ENCODE results near the gene DHRS4.
A peak's percentile ranks its signal among the peaks of the same experiment; 100 is the strongest.

Gene DHRS4

DNA sequence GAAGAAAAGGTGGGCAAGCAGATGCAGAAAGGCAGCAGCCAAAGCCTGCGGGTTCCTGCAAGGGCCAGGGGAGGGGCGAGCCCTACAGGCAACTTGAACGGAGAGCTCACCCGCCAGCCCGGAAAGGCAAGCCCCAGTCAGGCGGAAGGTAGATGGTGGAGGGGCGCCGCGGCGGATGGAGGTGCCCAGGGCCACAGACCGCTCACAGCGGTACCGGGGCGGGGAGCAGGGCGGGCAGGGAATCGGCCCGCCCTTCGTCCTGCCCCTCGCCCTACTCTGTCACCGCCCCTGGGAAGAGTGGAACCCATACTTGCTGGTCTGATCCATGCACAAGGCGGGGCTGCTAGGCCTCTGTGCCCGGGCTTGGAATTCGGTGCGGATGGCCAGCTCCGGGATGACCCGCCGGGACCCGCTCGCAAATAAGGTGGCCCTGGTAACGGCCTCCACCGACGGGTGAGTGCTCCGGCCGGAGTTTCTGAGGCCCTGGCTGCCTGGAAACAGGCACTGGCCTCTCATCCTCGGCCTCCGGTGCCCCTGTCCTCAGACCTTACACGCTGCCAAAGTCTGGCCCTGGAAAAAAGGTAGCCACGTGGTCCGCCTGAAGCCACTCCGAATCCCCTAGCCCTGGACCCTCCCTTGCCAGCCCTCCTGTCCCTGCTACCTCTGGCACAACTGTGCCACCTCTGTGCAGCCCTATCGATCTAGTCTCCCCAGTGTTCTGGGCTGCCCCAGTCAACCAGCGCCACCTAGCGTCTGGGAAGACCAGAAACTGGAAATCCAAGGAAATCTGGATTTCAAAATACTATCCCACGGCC is at the start of gene DHRS4:
DHRS4 (plus strand) TSS at position 307 of the 815 bp plus-strand sequence; CDS start at position 326, 19 bp downstream.
- peak in 54 of 56 donors; percentile 44 to 94 (median 76) for DNase-seq

DNA sequence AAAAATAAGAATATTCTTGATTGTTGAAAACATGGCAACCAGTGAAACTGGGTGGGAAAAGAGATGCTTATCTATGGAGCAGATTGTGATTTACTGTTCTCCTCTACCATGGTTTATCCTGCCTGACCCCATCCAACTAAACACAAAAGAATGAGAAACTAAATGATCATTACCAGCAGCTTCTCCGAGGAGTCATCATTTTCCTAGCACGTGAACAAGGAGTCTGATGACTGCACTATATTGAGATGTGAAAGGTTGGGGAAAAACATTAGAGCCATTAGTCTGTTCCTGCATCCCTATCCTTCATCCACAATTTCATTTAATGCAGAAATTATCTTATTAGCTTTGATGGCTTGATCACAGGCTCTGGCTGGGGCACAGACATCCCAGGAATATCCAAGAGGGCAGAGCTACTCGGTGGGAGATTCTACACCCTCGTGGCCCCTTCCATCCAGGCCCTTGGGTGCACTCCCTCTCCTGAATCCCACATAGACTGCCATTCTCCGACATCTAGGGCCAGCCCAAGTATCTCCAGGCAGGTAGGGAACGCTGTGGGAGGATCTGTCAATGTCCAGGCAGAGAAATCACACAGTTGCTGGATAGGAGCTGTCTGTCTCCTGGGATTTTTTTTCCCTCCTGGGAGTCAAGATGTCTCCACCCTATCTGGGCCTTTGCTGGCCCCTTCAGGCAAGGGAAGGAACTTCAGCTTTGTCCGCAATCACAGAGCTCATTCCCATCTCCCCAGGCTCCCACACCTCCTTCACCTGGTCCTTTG is 43.3 kb upstream of the DHRS4 start:
- peak in 6 of 56 donors; percentile 3 to 36 (median 10) for DNase-seq

DNA sequence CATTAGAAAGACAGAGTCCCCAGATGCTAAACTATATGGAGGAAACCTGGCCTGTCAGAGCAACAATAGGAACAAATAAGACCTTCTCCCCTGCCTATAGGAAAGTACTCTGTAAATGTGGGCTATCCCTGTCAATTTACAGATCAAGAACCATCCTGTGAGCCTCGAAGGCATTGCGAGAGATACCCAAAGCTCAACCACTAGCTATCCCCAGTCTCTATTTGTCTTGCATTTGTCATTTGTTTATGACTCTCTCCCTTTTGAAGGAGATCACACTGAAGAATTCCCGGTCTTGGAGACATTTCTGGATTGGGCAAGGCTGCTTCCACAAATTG is 42.7 kb upstream of the DHRS4 start:
- no peak for DNase-seq

DNA sequence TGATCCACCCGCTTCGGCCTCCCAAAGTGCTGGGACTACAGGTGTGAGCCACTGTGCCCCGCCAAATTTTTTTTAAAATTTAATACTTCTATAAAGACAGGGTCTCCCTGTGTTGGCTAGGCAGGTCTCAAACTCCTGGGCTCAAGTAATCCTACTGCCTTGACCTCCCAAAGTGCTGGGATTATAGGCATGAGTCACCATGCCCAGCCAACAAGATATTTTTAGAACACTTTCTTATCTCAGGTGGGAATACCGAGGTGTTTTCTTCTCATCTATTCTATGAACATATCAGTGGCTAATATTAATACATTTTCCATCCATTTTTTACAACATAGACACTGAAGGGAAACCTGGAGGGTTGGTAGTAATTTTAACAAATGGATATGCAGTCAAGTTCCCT is 38.0 kb upstream of the DHRS4 start:
- no peak for DNase-seq

DNA sequence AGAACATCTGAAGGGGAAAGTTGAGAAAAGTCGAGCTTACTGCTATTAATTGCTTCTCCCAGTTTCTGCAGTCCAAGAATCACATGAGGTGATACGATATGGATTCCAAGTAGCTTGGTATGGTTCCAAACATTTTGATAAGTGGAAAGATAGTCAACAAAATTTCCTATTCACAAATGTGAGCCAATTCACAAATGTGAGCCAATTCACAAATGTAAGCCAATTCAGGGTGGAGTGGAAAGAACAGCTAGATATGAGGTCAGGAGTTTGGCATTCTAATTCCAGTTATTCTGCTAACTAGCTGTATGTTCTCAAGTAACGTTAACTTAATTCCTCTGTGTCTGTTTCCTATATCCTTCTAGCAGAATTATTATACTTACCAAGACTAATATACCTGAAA is 37.6 kb upstream of the DHRS4 start:
- DNase-seq, result no peak

DNA sequence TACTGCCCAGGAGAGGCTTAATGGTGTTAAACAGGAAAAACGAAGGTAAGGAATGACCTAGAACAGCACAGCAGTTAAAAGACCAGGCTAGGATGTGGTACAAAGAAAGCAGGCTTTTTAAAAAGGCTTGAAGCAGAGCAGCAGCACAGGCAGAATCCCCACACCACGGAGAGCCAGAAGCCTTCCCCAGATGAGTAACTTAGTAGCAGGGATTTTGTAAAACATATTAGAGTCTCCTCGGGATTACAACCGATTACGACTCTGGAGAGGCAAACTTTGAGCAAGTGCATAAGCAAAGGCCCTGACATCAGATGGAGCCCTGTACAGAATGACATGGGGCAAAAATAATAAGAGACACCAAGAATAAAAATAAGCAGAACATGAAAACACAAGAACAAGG is 37.1 kb upstream of the DHRS4 start:
- DNase-seq, result no peak

DNA sequence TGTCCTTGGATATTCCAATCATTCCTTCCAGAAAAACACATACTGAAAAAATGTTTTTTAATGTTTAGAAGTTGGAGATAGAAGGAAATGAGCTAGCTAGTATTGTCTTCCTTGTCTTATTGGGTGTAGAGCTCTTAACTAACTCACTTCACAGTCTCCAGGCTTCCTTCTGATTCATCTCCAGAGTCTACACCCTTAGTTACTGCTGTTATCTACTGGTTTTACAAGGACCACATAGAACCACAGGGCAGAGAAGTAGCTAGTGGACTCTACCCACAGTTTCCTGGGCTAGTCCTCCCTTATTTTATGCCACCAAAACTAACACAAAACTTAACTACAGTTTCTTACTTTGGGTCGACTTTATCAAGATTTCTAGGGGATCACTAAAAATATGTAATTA is 31.0 kb upstream of the DHRS4 start:
- no peak for DNase-seq

DNA sequence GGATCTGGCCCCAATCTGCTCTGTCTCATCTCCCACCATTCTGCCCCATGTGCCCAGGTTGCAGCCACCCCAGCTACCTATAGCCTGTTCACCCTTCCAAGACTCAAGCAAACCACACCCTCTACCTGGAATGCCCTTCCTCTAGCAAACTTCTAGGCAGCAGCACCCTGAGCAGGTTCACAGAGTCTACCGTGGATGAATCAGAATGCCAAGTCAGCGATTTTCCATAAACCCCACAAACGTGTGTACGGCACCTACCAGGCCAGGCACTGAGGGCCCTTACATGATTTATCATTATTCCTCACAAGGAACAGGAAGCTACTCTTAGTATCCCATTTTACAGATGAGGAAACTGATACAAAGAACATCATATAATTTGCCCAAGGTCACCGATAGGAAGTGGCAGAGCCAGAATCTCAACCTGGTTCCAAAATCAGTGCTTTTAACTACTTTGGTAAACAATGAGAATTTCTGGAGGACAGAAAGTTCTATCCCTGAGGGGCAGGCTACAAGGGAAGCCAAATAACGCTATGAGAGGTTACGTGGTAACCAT is 28.0 kb upstream of the DHRS4 start:
- DNase-seq, result no peak

DNA sequence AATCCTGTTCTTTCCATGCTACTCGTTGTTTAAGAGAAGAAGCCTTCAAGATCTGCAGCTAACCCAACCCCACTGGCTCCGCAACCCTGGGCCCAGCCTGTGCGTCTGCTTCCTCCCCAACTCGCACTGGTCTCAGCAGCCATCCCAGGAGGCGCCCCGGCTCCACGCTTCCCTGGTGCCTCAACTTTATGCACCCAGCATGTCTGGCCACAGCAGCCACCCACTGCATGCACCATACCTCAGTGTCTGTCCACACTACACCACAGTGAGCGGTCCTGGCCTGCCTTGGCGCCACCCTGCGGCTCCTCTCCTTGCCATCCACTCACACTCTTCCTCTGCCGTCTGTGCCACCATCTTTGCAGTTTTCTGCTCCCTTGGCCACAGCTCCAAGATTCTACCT is 27.0 kb upstream of the DHRS4 start:
- no peak for DNase-seq

DNA sequence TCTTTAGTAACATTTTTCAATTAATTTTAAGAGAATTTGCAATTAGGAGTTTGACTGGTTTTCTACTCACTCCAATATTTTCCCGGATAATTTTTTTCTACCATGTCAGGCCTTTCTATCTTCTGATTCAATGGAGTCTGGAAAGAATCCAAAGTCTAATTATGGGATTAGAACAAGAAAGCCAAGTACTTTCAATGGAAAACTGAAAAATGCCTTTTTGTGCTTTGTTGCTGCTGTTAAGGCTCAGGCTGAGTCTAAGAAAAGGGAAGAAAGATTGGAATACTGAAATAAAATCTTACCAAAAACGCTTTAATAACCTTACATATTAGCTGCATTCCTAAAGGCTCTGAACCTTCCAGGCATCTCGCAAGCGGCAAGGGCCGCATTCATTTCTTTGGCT is 24.4 kb upstream of the DHRS4 start:
- no peak for DNase-seq

DNA sequence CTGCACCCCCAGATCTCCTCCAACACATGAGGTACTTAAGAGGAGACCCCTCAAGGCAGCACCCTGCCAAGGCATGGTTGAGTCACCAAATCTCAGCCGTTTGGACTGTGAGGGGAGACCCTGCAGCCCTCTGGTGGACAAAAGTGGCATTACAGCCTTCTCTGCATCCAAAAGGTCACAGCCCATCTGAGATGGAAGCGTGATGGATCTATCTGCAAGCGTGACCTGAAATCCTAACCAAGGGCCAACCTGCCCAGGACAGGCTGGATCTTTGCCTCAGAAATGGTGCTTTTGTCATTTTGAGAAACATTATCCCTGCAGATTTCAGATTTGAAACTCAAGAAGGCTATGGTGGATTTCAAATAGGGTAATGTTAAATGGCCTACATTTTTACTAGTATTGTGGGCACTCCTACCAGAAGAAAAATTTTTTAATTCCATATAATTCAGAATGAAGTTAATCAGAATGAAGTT is 23.7 kb upstream of the DHRS4 start:
- peak in 53 of 56 donors; percentile 9 to 90 (median 45) for DNase-seq

DNA sequence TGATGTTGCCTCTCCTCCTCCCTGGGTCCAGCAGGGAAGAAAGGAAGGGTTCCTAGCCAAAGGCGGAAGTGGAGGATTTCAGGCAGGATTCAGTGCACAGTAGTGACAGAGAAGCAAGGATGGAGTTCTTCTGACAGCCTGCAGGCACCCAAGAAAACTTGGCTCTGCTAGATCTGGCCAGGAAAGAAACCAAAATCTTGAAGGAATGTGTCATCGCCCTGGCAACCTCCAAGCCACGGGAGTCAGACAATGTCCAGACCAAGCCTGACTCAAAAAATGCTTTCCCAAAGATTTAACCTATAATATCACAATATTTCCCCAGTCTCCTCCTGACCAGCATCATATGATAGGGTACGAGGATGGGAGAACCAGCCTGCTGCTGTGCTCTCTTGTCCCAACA is 22.8 kb upstream of the DHRS4 start:
- DNase-seq, result peak in 3 of 56 donors; percentile 8 to 19 (median 8)

DNA sequence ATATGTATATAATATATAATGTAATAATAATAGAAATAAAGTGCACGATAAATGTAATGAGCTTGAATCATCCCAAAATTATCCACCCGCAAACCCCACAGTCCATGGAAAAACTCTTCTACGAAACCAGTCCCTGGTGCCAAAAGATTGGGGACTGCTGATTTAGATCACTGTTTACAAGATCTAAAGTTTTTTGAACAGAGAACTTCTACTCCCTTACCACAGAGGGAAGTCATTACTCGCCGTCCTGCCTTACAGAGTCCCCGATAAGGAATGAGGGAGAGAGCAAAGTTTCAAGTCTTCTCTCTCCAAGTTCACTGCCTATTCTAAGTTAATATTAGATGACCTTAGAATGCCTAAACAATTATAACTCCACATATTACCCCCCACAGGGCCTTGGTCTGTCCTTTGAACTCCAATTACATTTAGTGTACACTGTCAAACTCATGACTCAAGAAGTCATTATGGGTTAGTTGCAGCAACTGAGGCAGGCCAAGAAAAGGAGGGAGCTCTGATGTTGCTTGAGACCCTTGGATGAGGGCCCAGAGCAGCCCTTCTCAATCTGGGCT is 21.8 kb upstream of the DHRS4 start:
- DNase-seq, result no peak

DNA sequence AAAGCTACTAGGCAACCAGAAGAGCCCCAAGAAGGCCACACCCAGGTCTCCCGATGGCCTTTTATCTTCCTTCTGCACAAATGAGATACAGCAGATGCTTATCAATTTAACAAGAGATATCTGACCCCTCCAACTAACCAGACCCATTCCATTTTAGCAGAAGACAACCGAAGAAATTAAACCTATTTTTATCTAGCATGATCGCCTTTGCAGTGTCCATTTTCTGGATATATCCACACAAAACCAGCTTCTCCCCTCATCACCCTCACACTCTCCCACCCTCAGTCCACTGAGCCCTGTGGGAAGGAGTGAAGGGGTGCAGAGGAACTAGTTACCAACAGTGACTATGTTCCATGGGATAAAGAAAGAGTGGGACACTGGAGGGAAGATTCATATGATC is 20.9 kb upstream of the DHRS4 start:
- DNase-seq, result no peak

DNA sequence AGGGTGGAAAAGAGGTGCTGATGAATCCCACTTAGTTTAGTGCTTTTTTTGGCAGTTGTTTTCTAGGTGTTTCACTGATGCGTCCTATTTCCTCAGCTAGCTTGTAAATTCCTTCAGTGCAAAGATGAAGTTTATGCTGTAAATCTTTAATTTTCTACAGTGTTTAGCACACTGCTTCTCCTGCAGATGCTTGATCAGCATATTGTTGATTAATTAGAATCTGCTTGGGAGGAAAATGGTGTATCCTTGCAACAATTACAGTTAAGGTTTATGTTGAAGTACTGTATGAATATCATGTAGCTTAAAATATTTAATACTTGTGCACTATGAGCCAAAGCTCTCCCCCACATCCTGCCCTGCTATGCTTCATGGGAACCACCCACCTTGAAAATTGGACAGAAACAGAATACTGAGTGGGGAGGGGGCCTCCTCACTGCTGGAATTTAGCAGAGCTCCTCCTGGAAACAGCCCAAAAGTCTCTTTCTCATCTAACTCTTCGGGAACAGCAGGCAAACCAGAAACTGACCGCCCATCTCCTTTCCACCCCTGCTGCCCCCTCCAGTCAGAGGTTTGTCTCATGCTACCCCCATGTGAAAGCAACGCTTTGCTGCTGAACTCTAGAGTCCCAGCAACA is 20.3 kb upstream of the DHRS4 start:
- peak in 1 of 56 donors; percentile 2 for DNase-seq

DNA sequence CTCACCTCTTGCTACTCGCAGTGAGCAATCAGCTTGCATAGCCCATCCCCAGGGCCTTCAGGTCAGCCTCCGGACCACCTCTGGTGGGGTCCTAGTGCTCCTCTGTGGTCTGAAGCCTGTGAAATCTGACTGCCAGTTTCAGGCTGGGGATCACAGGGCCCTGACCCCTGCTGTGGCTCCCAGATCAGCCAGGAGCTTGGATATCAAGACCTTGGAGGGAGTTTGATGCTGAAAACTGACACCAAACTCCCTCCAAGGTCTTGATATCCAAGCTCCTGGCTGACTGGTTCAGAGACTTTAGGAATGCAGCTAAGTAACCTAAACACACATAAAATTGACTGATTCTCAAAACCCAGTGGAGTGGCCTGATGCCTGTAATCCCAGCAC is 19.8 kb upstream of the DHRS4 start:
- DNase-seq, result no peak

DNA sequence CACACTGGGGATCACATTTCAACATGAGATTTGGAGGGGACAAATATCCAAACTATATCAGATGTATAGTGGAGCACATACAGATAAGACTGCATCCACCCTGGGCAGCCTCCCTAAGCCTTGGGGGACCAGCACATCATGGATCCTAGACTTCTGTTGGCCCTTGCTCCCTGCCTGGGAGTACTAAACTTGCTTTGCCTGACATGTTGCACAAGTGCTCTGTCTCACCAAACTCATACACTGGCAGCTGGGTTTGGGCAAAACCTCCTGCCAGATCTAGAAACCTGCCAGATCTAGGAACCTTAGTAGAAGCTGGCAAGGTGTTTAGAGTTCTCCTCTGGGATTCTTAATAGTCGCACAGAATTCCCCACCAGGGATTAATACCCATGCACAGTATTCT is 18.4 kb upstream of the DHRS4 start:
- DNase-seq, result no peak

DNA sequence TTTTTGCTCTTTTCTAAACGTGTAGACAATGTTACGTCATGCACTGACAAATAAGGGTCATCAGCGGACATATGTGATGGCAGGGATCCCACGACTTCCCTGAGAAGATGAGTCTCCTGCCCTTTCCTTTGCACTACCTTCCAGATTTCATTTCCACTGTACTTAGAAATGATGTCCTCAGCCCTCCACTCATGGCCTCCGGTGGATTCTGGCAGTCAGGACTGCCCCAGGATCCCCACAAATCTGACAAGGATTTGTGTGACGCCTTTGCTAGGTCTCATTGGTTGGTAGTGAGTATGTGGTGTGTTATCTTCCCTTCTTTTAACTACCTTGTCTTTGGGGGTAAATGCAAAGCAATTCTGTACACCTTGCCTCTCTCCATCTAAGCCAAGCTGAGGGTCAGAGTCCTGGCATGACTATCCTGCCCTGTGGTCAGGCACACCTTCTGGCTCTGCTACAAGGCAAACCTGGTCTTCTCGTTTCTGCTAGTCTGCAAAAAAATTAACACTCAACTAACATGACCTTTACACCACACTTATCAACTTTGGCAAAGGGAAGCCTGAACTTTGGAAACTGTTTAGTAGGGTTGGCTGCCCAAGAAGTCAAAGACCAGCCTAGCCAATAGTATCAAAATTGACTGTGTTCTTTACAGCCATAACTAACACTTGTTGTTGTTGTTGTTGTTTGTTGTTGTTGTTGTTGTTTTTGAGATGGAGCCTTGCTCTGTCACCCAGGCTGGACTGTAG is 17.3 kb upstream of the DHRS4 start:
- DNase-seq, result no peak

DNA sequence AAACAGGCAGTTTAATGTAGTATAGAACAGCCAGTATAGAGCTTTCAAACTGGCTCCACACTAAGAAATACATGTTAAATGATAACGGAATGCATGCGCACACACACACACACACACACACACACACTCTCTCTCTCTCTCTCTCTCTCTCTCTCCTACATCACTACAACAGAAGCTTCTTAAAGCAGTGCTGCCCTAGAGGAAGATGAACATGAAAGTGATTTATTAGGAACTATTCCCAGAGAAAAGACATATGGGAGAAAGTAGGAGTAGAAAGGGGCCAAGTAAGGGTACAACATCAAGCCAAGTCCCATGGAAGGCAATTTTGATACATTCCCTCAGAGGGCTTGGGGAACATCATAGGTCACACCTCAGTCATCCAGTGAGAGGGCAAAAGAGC is 16.4 kb upstream of the DHRS4 start:
- DNase-seq, result no peak

DNA sequence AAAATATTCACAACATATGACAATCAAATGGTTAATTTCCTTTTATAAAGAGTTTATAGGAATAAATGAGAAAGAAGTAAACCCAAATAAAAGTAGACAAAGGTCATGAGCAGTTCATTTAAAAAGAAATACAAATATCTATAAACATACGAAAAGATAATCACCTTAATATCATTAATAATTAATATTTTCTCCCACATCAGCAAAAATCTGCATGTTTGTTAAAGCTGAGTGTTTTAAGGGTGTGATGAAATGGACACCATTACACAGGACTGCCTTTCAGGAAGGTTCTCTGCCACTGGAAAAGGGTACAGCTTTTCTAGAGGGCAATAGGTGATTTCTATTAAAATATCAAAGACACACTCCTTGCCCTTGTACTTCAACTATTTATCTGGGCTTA is 14.7 kb upstream of the DHRS4 start:
- DNase-seq, result no peak
